Neutrophil (primary cell): ENCODE results near the gene IL25.
"Not testable (repeated sequence)": the region's sequence is repeated elsewhere in the genome, so short reads cannot be mapped to it uniquely, and the experiment has no call there.

Experiments used
- H3K27ac ChIP-seq: fragments of 200-600 bp; sonication (generic); 2 replicates; pipeline ENCODE4 v1.5.1; 2016; ENCODE audit warnings: mild to moderate bottlenecking, moderate library complexity
- H3K27me3 ChIP-seq: fragments of 200-600 bp; sonication (generic); 2 replicates; pipeline ENCODE4 v1.6.0; 2016; ENCODE audit warnings: mild to moderate bottlenecking
- H3K36me3 ChIP-seq: fragments of 200-600 bp; sonication (generic); 2 replicates; pipeline ENCODE4 v1.5.1; 2017
- H3K4me1 ChIP-seq, 2 experiments: fragments of 200-600 bp in 1 of 2; sonication (generic) in 1 of 2; 1 replicate in 1 of 2; 2 replicates in 1 of 2; pipeline versions ENCODE4 v1.5.1 to v1.6.1; 2013 to 2016; ENCODE audit warnings: low read depth in 1 of 2, low read length in 1 of 2, mild to moderate bottlenecking in 1 of 2, moderate library complexity in 1 of 2; ENCODE audit not compliant: control insufficient read depth in 1 of 2, insufficient read depth in 1 of 2
- H3K4me3 ChIP-seq, 2 experiments: fragments of 200-600 bp in 1 of 2; sonication (generic) in 1 of 2; 1 replicate in 1 of 2; 2 replicates in 1 of 2; pipeline ENCODE4 v1.5.1; 2013 to 2016; ENCODE audit warnings: low read depth in 1 of 2, low read length in 1 of 2, mild to moderate bottlenecking in 1 of 2, moderate library complexity in 1 of 2
- H3K9me3 ChIP-seq: fragments of 200-600 bp; sonication (generic); 2 replicates; pipeline ENCODE4 v1.5.1; 2016
- TF ChIP-seq, protein P1 (sequence below): fragments of 200-600 bp; sonication (generic); IDR thresholded peaks from 2 replicates; pipeline ENCODE4 v1.5.1; 2016; ENCODE audit warnings: antibody characterized with exemption

Gene IL25

DNA sequence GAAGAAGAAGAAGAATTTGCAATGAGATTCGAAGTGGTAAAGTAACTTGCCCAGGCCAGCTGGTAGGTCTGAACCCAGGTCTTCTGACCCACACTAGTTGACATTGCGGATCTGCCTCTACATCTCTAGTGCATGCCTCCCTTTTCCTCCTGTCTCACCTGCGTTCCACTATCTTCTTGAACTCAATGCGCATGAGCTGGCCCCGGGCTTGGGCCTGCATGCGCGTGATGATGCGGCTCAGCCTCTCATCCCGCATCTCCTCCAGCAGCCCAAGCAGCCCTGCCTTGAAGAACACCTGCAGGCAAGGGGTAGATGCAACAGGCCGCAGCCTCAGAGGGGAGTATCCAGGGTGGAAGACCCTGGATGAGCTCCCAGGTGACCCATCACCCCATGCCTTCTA lies 23.5 kb downstream of the IL25 start:
- no peak overlapping the region for H3K4me3 ChIP-seq

DNA sequence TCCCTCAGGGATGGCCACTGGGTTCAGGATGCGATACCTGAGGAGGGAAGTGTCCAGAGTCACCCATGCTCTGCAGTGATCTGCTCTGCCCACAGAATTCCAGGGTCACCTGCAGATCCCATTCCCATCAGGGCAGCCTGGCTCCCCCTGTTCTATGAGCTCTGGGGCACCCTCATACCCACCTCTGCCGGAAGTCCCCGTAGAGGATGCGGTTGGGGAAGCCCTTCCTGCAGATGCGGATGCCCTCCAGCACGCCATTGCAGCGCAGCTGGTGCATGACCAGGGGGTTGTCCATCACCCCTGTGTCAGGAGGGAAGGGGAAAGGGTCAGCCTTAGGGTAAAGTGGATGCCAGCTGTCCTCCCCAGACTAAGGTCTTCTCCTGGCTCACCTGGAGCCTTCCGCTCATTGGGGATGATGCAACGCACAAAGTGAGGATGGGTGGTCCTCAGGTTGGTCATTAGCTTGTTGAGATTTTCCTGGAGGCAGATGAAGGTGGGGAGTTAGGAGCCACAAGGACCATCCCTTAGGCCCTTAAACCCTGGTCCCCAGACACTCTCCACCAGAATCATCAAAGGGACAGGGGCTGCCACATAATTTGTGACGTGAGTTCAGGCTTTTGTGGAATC lies 24.3 kb downstream of the IL25 start:
- no peaks in the 10 kb centered on the region for H3K9me3 ChIP-seq
- peaks cover 8% of the 10 kb centered on the region for H3K27me3 ChIP-seq
- H3K27ac ChIP-seq = no peak overlapping the region
- H3K36me3 ChIP-seq = no peaks in the 10 kb centered on the region
- no peaks in the 10 kb centered on the region for H3K4me1 ChIP-seq
- H3K4me3 ChIP-seq = no peak overlapping the region
- TF ChIP-seq, protein P1, sequence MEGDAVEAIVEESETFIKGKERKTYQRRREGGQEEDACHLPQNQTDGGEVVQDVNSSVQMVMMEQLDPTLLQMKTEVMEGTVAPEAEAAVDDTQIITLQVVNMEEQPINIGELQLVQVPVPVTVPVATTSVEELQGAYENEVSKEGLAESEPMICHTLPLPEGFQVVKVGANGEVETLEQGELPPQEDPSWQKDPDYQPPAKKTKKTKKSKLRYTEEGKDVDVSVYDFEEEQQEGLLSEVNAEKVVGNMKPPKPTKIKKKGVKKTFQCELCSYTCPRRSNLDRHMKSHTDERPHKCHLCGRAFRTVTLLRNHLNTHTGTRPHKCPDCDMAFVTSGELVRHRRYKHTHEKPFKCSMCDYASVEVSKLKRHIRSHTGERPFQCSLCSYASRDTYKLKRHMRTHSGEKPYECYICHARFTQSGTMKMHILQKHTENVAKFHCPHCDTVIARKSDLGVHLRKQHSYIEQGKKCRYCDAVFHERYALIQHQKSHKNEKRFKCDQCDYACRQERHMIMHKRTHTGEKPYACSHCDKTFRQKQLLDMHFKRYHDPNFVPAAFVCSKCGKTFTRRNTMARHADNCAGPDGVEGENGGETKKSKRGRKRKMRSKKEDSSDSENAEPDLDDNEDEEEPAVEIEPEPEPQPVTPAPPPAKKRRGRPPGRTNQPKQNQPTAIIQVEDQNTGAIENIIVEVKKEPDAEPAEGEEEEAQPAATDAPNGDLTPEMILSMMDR = no peak

More for the DNA sequence above, 23.5 kb downstream of the IL25 start:
- H3K27ac ChIP-seq = no peak overlapping the region
- H3K36me3 ChIP-seq = no peaks in the 10 kb centered on the region
- no peaks in the 10 kb centered on the region for H3K4me1 ChIP-seq
- no peaks in the 10 kb centered on the region for H3K9me3 ChIP-seq
- H3K27me3 ChIP-seq = peaks cover 8% of the 10 kb centered on the region
- TF ChIP-seq, protein P1 = no peak

DNA sequence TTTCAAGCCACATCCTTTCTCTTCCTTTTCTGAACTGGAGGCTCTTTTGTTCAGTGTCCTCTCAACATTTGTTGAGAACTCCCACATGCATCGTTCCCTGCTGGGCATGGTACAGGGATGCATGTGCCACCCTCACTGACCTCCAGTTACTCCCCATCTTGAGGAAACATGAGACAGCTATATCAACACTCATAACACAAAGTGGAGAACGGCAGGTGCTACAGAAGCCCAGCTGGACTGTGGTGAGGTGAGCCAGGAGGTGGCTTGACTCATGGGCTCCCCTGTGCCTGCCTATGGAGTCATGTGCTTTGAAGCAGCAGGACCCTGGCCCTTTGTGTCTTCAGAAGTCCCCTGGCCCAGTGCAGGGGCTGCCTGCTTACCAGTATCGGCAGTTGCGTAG lies 25.7 kb downstream of the IL25 start:
- peaks cover 2% of the 10 kb centered on the region for H3K27me3 ChIP-seq

DNA sequence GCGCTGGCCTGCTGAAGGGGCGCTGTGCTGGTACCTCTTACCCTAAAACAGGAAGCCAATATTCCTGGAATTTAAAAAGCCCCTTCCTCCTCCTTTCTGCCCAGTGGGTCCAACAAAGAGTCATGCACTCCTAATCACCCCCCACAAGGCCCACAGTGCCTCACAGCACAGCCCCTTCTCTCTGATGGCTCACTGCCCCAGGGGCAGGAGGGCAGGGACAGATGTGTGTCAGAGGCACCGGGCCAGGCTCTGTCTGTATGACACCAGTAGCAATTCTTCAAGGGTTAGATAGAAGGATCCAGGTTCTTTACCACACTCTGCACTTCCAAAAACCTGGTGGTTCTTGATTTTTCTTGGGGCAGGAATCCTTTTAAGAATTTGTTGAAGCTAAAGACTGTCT lies 26.5 kb downstream of the IL25 start:
- H3K27ac ChIP-seq = no peak overlapping the region
- H3K27me3 ChIP-seq = no peaks in the 10 kb centered on the region
- no peak overlapping the region for H3K4me3 ChIP-seq
- no peaks in the 10 kb centered on the region for H3K36me3 ChIP-seq
- H3K9me3 ChIP-seq = no peaks in the 10 kb centered on the region
- H3K4me1 ChIP-seq = no peaks in the 10 kb centered on the region
- TF ChIP-seq, protein P1 = no peak

More for the DNA sequence above, 25.7 kb downstream of the IL25 start:
- Histone ChIP-seq H3K36me3 (no peaks in the 10 kb centered on the region), H3K27ac (no peak overlapping the region), H3K9me3 (no peaks in the 10 kb centered on the region), H3K4me1 (no peaks in the 10 kb centered on the region), H3K4me3 (no peak overlapping the region)
- TF ChIP-seq, protein P1 = no peak

DNA sequence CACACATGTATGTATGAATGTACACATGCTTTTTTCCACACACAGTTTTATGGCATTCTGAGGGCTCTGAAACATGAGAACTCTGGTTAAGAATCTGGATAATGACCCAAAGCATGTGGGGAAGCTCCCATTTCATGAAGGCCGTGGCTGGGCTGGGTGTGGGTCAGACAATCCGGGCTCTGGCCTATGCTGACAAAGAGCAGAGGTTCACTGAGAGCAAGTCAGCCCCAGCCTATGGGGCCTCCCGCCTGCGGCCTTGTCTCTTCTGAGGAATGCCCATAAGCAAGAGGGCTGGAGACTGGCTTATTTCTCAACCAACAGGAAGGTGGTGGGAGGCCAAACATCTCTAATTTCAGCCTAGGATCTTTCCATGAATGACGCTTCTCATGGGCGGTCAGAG lies 27.0 kb downstream of the IL25 start:
- Histone ChIP-seq H3K4me1 (no peaks in the 10 kb centered on the region), H3K36me3 (no peaks in the 10 kb centered on the region), H3K27me3 (no peaks in the 10 kb centered on the region), H3K9me3 (no peaks in the 10 kb centered on the region), H3K27ac (no peak overlapping the region), H3K4me3 (no peak overlapping the region)
- TF ChIP-seq, protein P1 = no peak

DNA sequence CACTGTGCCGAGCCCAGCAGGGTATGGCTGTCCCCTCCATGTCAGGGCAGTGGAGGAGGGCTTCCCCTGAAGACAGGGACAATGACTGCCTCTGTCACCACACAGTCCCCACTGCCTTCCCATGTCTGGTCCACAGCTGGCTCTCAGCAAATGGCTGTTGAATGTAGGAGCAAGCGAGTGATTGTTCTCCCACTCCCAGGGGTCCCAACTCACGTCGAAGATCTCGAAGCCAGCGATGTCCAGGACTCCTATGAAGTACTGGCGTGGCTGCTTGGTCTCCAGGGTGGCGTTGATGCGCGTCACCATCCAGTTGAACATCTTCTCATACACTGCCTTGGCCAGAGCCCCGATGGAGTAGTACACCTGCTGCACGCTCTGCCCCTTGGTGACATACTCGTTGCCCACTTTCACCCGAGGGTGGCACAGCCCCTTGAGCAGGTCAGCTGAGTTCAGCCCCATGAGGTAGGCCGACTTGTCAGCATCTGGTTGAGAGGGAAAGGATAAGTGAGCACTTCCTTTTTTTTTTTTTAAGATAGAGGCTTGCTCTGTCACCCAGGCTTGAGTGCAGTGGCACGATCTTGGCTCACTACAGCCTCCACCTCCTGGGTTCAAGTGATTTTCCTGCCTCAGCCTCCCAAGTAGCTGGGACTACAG lies 28.0 kb downstream of the IL25 start:
- not testable (repeated sequence) for H3K9me3 ChIP-seq, H3K27me3 ChIP-seq, H3K4me3 ChIP-seq, H3K36me3 ChIP-seq, H3K4me1 ChIP-seq, H3K27ac ChIP-seq
